Measurements from ENCODE around the gene PCNT. TPM values are rescaled to one million over a fixed set of nuclear protein-coding genes. Genes with fewer than 3 reads are reported as not detected.

The PCNT gene
- total RNA-seq, 1 experiment from 2014 or later, result 34.0 TPM

DNA sequence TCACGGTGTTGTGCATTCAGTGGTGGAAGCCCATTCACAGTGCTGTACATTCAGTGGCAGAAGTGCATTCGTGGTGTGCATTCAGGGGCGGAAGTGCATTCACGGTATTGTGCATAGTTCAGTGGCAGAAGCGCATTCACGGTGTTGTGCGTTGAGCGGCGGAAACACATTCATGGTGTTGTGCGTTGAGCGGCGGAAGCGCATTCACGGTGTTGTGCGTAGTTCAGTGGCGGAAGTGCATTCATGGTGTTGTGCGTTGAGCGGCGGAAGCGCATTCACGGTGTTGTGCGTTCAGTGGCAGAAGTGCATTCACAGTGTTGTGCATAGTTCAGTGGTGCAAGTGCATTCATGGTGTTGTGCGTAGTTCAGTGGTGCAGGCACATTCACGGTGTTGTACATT lies 60.6 kb downstream of the PCNT start:
- ChIA-PET POLR2A (no interaction called here), CTCF (no interaction called here)
- H3K27me3 Mint-ChIP-seq (ENCODE audit: insufficient read depth, unreplicated experiment), result no peaks in the 10 kb centered on the region

GRCh38 chr21:46385846-46386733 lies 62.1 kb downstream of the PCNT start:
- intact Hi-C loops (cut with micrococcal nuclease), result no loop called here
- CTCF ChIA-PET, result no interaction called here
- no TSS peak for BruUV-seq (replicated peaks)
- Mint-ChIP-seq H3K4me3 (ENCODE audit: unreplicated experiment) (no peak overlapping the region), H3K4me1 (ENCODE audit: insufficient read depth, unreplicated experiment) (no peaks in the 10 kb centered on the region), H3K36me3 (ENCODE audit: insufficient read depth, unreplicated experiment) (peaks cover 41% of the 10 kb centered on the region), H3K27me3 (ENCODE audit: insufficient read depth, unreplicated experiment) (no peaks in the 10 kb centered on the region), H3K9me3 (ENCODE audit: unreplicated experiment) (no peaks in the 10 kb centered on the region), H3K27ac (ENCODE audit: low read depth, unreplicated experiment) (no peak overlapping the region)
- TF ChIP-seq, protein P1, sequence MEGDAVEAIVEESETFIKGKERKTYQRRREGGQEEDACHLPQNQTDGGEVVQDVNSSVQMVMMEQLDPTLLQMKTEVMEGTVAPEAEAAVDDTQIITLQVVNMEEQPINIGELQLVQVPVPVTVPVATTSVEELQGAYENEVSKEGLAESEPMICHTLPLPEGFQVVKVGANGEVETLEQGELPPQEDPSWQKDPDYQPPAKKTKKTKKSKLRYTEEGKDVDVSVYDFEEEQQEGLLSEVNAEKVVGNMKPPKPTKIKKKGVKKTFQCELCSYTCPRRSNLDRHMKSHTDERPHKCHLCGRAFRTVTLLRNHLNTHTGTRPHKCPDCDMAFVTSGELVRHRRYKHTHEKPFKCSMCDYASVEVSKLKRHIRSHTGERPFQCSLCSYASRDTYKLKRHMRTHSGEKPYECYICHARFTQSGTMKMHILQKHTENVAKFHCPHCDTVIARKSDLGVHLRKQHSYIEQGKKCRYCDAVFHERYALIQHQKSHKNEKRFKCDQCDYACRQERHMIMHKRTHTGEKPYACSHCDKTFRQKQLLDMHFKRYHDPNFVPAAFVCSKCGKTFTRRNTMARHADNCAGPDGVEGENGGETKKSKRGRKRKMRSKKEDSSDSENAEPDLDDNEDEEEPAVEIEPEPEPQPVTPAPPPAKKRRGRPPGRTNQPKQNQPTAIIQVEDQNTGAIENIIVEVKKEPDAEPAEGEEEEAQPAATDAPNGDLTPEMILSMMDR (IDR thresholded peaks at IDR 0.05; ENCODE audit: unreplicated experiment), result no peak
- POLR2A ChIA-PET, result no interaction called here
- no peak for DNase-seq (ENCODE audit: unreplicated experiment)

More for the DNA sequence above, 60.6 kb downstream of the PCNT start:
- no peaks in the 10 kb centered on the region for H3K4me1 Mint-ChIP-seq (ENCODE audit: insufficient read depth, unreplicated experiment)
- intact Hi-C loops (cut with micrococcal nuclease), result no loop called here
- TF ChIP-seq, protein P1 (IDR thresholded peaks at IDR 0.05; ENCODE audit: unreplicated experiment), result no peak
- H3K9me3 Mint-ChIP-seq (ENCODE audit: unreplicated experiment), result no peaks in the 10 kb centered on the region
- H3K36me3 Mint-ChIP-seq (ENCODE audit: insufficient read depth, unreplicated experiment), result peaks cover 34% of the 10 kb centered on the region
- H3K4me3 Mint-ChIP-seq (ENCODE audit: unreplicated experiment), result no peak overlapping the region
- no TSS peak for BruUV-seq (replicated peaks)
- DNase-seq (ENCODE audit: unreplicated experiment), result no peak
- H3K27ac Mint-ChIP-seq (ENCODE audit: low read depth, unreplicated experiment), result no peak overlapping the region

GRCh38 chr21:46386734-46387088 lies 62.8 kb downstream of the PCNT start:
- no peaks in the 10 kb centered on the region for H3K4me1 Mint-ChIP-seq (ENCODE audit: insufficient read depth, unreplicated experiment)
- H3K9me3 Mint-ChIP-seq (ENCODE audit: unreplicated experiment), result no peaks in the 10 kb centered on the region
- intact Hi-C loops (cut with micrococcal nuclease), result no loop called here
- no peaks in the 10 kb centered on the region for H3K27me3 Mint-ChIP-seq (ENCODE audit: insufficient read depth, unreplicated experiment)
- no peak overlapping the region for H3K4me3 Mint-ChIP-seq (ENCODE audit: unreplicated experiment)
- TF ChIP-seq, protein P1 (IDR thresholded peaks at IDR 0.05; ENCODE audit: unreplicated experiment), result no peak
- POLR2A ChIA-PET, result interaction anchor here (0.6 kb wide), 1 partner anchor 283 kb away, joined by 3 read pairs; no protein-coding TSS in a partner anchor
- peaks cover 48% of the 10 kb centered on the region for H3K36me3 Mint-ChIP-seq (ENCODE audit: insufficient read depth, unreplicated experiment)
- BruUV-seq (replicated peaks), result no TSS peak
- CTCF ChIA-PET, result interaction anchor here (0.7 kb wide), 1 partner anchor 244 kb away, joined by 3 read pairs; no protein-coding TSS in a partner anchor
- no peak overlapping the region for H3K27ac Mint-ChIP-seq (ENCODE audit: low read depth, unreplicated experiment)
- DNase-seq (ENCODE audit: unreplicated experiment), result no peak

- TF ChIP-seq, protein P1 (IDR thresholded peaks at IDR 0.05; ENCODE audit: unreplicated experiment), result no peak
- H3K27me3 Mint-ChIP-seq (ENCODE audit: insufficient read depth, unreplicated experiment), result no peaks in the 10 kb centered on the region
- H3K36me3 Mint-ChIP-seq (ENCODE audit: insufficient read depth, unreplicated experiment), result peaks cover 61% of the 10 kb centered on the region
- no TSS peak for BruUV-seq (replicated peaks)
- no peaks in the 10 kb centered on the region for H3K9me3 Mint-ChIP-seq (ENCODE audit: unreplicated experiment)
- H3K4me1 Mint-ChIP-seq (ENCODE audit: insufficient read depth, unreplicated experiment), result no peaks in the 10 kb centered on the region
- no peak for DNase-seq (ENCODE audit: unreplicated experiment)
- H3K27ac Mint-ChIP-seq (ENCODE audit: low read depth, unreplicated experiment), result no peak overlapping the region
- intact Hi-C loops (cut with micrococcal nuclease), result no loop called here
- ChIA-PET POLR2A (no interaction called here), CTCF (no interaction called here)
- H3K4me3 Mint-ChIP-seq (ENCODE audit: unreplicated experiment), result no peak overlapping the region
Measured at GRCh38 chr21:46388206-46388880, 64.4 kb downstream of the PCNT start.

Data from MCF 10A (cell line).